ENCODE data around the gene SF3B5. TPM values are rescaled to one million over a fixed set of nuclear protein-coding genes. Genes with fewer than 3 reads are reported as not detected.
A peak's percentile ranks its signal among the peaks of the same experiment; 100 is the strongest.

SF3B5 gene
- total and polyA plus RNA-seq, 9 of the 15 experiments (the other 6 are each of a cell fraction or from before 2014, with no cell fraction given) = 238 to 1,211 (median 407) TPM

DNA sequence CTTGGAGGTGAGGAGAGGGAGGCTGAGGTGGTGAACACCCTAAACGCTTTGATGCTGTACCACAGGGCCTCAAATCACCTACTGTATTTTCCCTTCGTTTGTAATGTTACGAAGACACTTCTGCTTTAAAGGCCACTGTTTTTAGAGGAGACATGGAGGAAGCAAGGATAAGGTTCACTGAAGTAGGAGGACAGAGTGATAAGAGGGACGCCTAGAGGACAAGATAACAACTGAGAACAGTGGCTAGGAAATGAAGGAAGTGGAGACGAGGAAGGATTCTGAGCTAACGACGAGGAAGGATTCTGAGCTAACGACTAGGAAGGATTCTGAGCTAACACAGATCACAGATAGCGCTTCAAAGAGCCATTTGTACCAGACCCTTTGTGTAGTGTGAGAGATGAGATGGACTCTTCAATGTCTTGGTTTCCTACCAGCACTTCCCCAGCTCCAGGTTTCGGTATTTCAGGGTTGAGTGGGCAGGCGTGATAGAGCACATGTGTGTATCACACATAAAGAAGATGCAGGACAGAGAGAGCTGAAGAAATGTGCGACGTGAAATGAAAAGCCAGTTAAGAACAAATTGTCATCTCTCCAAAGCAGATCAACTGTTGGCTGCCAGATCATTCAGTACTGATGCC is 7.5 kb downstream of the SF3B5 start (continued):
- TF ChIP-seq, protein P1, sequence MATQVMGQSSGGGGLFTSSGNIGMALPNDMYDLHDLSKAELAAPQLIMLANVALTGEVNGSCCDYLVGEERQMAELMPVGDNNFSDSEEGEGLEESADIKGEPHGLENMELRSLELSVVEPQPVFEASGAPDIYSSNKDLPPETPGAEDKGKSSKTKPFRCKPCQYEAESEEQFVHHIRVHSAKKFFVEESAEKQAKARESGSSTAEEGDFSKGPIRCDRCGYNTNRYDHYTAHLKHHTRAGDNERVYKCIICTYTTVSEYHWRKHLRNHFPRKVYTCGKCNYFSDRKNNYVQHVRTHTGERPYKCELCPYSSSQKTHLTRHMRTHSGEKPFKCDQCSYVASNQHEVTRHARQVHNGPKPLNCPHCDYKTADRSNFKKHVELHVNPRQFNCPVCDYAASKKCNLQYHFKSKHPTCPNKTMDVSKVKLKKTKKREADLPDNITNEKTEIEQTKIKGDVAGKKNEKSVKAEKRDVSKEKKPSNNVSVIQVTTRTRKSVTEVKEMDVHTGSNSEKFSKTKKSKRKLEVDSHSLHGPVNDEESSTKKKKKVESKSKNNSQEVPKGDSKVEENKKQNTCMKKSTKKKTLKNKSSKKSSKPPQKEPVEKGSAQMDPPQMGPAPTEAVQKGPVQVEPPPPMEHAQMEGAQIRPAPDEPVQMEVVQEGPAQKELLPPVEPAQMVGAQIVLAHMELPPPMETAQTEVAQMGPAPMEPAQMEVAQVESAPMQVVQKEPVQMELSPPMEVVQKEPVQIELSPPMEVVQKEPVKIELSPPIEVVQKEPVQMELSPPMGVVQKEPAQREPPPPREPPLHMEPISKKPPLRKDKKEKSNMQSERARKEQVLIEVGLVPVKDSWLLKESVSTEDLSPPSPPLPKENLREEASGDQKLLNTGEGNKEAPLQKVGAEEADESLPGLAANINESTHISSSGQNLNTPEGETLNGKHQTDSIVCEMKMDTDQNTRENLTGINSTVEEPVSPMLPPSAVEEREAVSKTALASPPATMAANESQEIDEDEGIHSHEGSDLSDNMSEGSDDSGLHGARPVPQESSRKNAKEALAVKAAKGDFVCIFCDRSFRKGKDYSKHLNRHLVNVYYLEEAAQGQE (IDR thresholded peaks at IDR 0.05; ENCODE audit: borderline replicate concordance) = peak; percentile 44; the same call in 1 of the 2 replicates
- TF ChIP-seq, protein P1 (CRISPR knock-in tag; IDR thresholded peaks at IDR 0.05; ENCODE audit: low read depth) = no peak
- TF ChIP-seq MAFK (IDR thresholded peaks at IDR 0.05; ENCODE audit: low read length) (no peak), TAL1 (IDR thresholded peaks at IDR 0.05) (peak; percentile 33), FOS (IDR thresholded peaks at IDR 0.05; ENCODE audit: extremely low read depth, insufficient read length) (no peak), ZNF212 (CRISPR knock-in tag; IDR thresholded peaks at IDR 0.05) (no peak), TEAD4 (IDR thresholded peaks at IDR 0.05; ENCODE audit: low read length) (peak; percentile 45; the same call in 1 of the 2 replicates), TEAD4 (CRISPR knock-in tag; IDR thresholded peaks at IDR 0.05; ENCODE audit: borderline replicate concordance) (no peak), LARP7 (IDR thresholded peaks at IDR 0.05) (0 out of 2 replicates have a peak, but pooled peaks have one; percentile 51), KLF6 (CRISPR knock-in tag; IDR thresholded peaks at IDR 0.05; ENCODE audit: borderline replicate concordance) (peak; percentile 74; the same call in 1 of the 2 replicates), PHB (CRISPR knock-in tag; IDR thresholded peaks at IDR 0.05) (no peak), NBN (IDR thresholded peaks at IDR 0.05; ENCODE audit: low read depth) (peak; percentile 68; the same call in 1 of the 2 replicates), TOE1 (IDR thresholded peaks at IDR 0.05; ENCODE audit: borderline replicate concordance) (peak; percentile 25; the same call in 1 of the 2 replicates), TOE1 (CRISPR knock-in tag; IDR thresholded peaks at IDR 0.05; ENCODE audit: borderline replicate concordance, low read depth) (no peak)
- TF ChIP-seq, protein P2, sequence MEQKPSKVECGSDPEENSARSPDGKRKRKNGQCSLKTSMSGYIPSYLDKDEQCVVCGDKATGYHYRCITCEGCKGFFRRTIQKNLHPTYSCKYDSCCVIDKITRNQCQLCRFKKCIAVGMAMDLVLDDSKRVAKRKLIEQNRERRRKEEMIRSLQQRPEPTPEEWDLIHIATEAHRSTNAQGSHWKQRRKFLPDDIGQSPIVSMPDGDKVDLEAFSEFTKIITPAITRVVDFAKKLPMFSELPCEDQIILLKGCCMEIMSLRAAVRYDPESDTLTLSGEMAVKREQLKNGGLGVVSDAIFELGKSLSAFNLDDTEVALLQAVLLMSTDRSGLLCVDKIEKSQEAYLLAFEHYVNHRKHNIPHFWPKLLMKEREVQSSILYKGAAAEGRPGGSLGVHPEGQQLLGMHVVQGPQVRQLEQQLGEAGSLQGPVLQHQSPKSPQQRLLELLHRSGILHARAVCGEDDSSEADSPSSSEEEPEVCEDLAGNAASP (IDR thresholded peaks at IDR 0.05) = no peak
- TF ChIP-seq, protein P3, sequence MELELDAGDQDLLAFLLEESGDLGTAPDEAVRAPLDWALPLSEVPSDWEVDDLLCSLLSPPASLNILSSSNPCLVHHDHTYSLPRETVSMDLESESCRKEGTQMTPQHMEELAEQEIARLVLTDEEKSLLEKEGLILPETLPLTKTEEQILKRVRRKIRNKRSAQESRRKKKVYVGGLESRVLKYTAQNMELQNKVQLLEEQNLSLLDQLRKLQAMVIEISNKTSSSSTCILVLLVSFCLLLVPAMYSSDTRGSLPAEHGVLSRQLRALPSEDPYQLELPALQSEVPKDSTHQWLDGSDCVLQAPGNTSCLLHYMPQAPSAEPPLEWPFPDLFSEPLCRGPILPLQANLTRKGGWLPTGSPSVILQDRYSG (tag; conservative IDR thresholded peaks at IDR 0.05; ENCODE audit: low read depth) = no peak
